Fibroblast of peridontal ligament (primary cell): ENCODE results near the gene LYL1.
A peak's percentile ranks its signal among the peaks of the same experiment; 100 is the strongest.

Source experiments
- DNase-seq: peaks from one replicate; pipeline ENCODE4 v3.0.0-alpha.2; 2010; ENCODE audit errors: extremely low read depth

Gene LYL1

DNA sequence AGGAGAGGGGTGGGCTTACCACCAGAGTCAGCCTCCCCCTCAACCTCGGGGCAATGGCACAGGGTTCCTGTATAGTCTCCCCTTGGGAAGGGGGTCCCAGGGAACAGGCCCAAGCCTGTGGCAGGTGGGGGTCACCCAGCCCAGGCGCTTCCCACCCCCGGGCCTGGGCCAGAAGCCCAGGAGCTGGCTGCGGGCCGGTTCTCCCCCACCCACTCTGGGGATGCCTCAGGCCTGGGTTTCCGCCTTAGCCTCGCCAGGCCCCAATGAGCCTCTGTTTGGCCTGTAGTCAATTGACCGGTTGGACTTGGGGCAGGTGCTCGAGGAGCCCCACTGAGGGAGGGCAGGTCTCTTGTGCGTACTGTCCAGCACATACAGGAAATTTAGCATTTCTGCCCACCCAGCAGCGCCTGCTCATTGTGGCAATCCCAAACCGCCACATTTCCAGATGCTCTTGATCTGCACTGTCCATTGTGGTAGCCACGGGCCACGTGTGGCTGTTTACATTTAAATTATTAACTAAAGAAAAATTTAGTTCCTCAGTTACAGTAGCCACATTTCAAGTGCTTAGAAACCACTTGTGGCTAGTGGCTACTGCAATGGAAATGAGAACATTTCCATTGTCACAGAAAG, 9.9 kb downstream of the LYL1 start:
- DNase-seq: no peak

DNA sequence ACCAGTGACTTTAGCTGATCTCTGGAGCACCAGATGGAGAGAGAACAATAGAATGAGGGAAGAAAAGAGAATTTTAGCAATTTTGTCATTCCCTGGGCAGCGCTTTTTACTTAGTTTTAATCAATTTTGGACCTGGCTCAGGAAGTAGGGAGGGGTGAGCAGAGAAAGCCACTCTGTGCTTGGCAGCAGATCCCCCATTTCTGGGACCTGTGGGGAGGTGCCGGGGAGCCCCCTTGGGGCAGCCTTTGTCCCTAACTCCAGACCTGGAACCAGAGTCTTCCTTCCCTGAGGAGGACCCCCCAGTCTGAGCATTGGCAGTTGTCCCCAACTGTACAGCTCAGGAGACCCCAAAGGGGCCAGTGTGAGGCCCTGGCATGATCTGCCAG, 10.5 kb downstream of the LYL1 start:
- DNase-seq: no peak

DNA sequence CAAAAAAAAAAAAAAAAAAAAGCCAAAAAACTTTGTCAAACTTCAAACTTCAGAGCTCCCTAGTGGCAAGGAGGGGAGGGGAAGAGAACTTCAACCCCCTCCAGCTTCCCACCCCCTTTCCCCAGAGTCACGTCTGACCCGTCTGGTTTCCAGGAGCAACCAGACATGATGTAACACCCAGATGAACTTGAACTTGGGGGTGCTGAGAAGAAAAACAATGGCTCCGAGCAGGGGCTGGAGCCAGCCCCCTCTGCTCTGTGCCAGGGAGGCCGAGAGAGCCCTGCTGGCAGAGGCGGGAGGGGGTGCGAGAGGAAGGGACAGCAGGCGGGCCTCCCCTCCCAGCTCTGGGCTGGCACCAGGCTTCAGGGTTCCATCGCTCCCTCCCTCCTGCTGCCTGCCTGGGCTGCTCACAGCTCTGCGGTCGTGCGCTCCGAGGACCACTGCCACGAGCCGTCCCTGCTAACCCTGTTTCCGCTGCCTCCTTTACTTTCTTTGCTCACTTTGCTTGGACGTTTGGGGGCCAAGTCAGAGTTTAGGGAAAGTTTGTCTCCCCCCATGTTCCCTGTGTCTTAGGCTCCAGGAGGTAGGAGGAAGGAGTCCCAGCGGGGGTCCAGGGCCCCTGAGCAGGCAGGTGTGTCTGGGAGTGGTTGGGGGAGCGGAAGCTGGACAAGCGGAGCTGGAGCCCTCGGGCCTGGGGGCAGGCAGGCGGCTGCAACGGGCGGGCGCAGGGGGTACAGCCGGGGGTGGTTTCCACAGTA, 11.1 kb downstream of the LYL1 start:
- peak; percentile 86 for DNase-seq

DNA sequence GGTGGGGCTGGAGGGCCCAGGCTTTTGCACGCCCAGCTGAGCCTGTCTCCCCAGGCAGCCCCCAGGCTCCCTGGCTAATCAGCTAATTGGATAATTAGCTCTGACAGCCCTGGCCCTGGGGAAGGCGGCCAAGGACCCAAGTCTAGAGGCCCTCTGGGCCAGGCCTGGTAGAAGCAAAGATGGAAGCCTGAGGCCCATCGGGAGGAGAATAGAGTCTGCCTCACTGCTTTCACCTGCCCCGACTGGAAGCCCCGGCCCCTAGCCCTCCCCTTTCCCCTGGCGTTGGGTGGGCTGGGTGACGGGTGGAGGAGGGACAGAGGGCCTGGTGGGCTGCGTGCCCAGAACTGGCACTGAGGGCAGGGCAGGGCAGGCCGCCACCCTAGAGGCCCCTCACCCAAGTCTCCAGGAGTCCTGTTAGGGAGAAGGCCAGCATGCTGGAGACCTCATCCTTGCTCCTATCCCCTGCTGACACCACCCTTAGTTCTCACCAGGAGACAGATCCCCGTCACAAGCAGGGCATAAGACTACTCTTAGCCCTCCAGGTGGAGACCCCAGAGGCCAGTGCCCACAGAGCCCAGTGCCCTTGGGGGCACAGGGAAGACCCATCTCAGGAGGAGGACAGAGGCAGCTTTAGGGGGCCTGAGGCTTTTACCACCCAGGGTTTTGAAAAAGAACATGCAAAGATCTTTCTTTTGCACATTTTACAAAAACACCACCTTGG, 12.0 kb downstream of the LYL1 start:
- DNase-seq: no peak

DNA sequence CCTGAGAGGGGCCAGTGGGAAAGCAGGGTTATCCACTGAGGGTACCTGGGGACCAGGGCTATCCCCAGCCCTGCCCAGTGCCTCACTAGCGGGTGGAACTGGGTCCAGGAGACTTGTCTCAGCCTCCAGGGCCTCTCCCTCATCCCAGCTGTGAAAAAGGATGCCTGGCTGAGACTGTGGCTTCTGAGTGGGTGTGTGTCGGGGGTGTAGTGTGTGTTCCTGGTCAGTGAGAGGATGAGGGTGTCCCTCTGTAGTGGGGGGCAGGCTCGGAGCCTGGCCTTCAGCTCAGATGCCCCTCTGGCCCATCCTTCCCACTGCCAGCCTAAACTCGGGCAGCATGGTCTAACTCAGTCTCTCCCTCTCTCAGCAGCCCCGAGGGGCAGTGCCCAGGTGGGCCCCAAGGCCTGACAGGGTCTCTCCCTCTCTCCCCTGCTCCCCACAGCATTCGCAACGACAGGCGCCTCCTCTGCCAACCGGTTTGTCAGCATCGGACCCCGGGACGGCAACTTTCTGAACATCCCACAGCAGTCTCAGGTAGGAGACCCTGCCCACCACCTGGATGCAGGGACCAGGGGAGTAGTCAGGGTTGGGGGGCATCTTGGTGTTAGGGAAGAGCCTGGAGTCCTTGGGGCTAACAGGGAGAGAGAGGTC, 12.7 kb downstream of the LYL1 start:
- no peak for DNase-seq

DNA sequence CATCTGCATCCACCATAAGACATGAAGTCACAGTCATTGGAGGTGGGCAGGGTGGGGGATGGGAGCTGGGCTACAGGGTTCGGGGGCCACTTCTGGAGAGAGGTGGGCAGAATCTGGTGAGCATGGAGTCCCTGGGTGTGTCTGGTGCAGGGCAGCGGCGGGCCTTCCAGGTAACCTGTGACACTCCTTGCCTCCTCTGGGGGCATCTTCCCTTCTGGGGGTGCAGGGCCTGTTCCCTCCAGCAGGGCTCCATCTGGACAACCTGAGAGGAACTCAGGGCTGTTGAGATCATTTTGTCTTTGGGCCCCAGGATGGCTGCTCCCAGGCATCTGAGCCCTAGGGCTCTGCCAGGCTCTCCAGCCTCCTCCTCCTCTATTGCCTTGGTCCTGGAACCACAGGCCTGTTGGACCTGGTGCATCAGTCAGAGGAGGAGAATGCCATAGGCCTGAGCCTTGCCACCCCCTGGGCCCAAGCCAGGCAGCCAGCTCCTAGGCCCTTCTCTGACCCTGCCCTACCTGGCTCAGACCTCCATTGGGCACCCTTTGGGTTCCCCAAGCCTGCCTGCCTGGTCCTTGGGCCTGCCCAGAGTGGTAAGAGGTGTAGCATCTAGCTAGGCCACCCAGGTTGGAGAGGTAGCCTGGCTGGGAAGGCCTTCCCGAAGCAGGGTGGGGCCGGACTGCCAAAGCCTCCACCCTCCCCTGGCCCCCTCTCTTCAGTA, 13.4 kb downstream of the LYL1 start:
- no peak for DNase-seq

DNA sequence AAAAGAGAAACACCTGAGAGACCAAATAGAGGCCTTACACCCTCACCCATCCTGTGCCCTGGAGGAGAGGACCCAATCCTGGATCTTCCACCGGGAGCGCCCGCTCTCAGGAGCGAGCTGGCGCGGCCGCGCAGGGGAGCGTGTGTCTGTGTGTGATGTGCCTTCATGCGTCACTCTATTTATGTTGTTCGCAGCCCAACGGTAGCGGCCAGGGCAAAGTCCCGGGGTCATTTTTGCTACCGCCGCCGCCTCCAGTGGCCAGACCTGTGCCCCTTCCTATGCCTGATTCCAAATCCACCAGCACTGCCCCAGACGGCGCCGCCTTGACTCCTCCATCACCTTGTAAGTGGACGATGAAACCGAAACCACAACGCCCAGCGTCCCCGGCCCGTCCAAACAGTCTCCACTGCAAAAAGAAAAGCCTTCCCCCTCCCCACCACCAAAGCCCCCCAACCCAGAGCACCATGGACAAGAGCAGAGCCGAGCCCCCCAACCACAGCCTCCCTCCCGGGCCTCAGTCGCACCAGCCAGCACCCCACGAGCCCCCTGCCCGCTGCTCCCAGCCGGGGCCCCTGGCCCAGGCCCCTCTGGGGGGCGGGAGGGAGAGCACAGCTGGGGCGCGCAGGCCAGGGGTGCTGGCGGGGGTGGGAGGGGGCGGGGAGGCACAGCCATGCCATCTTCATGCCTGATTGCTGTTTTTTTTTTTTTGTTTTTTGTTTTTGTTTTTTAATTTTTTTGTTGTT, 14.7 kb downstream of the LYL1 start:
- no peak for DNase-seq

DNA sequence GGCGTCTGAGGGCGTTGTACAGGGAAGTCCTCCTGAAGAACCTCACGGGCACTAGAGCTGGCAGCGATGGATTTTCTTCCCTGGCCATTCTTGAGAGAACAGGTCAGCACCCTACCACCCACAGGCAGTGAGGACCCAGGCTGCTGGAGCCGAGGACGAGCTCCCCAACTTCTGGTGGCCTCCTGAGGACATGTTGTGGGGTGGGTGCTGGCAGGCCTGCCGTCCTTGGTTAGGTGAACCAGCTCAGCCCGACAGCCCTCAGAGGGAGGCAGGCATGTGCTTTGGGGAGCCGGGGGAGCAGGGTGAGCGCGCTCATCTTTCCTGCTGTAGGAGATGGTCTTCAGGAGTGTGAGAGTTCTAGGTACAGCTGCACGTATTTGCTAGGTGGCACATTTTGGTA, 15.4 kb downstream of the LYL1 start:
- no peak for DNase-seq

DNA sequence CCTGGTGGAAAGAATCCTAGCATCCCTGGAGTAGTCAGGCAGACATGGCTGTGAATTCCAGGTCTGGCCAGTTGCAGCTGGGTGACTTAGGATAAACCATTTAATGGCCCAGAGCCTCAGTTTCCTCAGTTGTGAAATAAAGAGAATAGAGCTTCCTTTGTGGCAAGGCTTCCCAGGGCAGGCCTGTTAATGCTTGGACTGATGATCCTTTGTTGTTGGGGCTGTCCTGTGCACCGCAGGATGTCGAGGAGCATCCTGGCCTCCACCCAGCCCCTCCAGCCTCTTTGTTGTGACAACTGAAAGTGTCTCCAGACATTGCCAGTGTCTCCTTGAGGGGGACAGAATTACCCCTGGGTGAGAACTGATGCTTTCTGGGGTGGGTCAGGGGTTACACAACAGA, 16.3 kb downstream of the LYL1 start:
- DNase-seq: no peak

DNA sequence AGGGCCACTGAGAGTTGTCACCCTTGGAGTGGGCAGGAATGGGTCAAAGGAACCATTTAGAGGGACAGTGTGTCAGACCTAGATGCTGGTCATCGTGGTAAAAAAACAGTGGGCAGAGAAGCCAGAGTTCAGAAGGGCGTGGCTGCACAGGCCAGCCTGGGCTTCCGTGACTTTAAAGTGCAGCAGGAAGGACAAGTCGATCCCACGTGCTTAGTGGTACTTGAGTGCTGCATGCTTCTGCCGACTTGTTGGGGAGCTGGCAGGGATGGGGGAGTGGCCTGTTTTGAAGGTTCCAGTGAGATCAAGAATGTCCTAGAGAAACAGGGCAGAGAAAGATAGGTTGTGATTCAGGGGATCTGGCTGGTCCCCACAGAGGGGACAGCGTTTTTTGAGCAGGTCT, 17.0 kb downstream of the LYL1 start:
- DNase-seq: no peak

DNA sequence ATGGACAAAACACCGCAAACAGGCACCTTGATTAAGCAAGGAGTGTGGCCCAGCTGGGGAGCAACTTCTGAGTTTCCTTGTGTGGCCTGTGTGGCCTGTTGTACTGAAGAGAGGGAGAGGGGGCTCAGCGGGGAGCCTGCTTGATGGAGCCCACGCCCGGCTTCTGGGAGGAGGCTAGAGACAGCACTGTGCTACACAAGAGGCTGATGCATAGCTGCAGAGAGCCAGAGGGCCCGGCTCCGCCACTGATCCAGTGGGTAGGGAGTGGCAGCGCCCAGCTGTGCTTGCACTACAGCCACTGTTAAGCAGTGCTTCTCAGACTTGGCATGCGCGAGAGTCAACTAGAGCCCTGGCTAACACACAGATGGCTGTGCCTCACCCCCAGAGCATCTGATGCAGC, 19.0 kb downstream of the LYL1 start:
- DNase-seq: no peak

DNA sequence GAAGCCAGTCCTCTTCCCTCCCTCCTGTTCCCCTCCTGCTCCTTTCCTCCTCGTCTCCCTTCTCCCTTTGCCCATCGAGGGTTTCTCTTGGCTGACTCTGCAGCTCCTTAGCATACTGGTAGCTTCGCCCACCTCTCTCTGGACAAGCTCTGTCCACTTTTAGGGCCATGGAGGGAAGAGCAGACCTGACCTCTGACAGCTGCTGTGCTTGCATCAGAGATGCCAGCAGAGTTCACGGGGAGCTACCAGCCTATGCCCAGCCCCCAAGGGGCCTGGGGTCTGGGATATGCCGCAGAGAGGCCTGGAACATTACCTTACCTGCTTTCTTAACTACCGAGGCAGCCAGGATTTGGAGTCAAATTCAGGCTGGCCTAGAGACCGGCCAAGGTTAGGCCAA, 19.7 kb downstream of the LYL1 start:
- no peak for DNase-seq

DNA sequence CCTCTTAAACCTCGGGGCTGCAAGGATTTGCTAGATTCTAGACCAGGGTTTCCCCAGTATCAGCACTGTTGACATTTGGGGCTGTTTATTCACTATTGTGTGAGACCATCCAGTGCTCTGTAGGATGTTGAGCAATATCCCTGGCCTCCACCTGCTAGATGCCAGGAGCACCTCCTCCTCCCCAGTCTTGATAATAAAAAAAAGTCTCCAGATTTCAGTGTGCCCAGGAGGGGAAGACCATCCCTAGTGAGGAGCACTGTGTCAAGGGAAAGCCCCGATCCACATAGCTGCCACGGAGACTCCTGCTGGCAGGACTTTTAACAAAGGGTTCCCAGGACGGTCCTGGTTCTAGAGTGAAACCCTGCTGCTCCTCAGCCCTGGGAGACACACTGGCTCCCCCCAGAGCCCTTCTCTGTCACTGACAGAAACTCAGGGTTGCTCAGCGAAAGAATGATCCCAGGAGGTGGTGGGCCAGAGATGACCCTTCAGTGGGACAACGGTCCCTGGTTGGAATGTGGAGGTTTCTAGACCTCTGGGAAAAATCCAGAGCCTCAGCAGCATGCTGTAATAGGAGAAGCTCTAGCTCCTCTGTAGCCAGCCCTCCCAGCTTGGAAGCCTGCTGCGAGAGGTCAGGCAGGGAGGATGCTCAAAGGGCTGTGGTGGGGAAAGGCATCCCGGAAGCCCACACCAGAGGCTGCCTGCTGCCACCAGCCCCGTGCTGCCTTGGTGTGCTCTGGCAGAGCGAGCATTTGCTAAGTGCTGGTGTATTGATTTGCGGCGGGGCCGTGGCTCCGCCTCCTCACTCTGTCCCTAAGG, 20.3 kb downstream of the LYL1 start:
- peak; percentile 72 for DNase-seq

DNA sequence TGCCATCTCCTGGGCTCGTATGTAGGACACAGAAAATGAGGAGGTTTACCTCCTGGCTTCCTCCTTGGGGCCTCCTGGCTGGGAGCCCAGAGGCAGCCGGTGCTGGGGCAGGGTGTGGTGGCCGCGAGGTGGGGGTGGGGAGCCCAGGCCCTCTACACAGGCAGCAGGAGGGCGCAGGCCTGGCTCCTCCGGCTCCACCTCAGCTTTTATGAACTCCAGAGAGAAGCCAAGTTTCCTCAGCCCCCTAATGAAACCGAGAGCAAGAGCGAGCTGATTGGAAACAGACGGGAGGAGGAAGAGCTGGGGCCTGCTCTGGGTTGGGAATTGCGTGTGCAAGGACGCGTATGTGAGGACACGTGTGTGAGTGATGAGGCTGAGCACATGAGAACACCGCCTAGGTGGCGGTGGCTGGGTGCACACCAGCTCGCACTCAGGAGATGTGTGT, 23.1 kb downstream of the LYL1 start:
- peak; percentile 57 for DNase-seq

DNA sequence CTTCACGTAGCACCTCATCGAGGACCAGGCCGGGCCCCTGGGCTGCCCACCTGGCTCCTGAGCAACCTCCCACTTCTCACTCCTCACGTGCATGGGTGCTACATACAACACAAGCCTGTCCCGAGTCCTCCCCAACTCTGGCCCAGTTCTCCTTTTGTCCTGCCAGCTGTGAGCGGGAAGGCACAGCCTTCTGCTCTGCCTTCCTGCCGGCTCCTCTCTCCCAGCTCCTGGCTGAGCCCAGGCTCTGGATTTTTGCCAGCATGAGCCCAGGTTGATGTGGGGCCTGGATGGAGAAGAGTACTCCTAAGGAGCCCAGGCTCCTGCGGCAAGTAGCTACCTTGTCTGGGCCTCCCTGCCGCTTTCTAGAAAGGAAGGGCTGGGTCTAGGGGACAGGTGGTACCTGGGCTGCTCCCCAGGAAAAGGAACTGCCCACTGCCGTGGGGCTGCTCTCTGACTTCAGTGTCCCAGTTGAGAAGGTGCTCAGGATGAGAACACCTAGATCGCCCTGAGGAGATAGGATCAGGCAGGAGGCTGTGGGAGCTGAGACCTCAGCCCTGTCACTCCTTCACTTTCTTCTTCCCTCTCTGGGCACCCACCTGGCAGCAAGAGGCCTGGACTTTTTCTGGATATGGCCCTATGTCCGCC, 23.6 kb downstream of the LYL1 start:
- DNase-seq: no peak

DNA sequence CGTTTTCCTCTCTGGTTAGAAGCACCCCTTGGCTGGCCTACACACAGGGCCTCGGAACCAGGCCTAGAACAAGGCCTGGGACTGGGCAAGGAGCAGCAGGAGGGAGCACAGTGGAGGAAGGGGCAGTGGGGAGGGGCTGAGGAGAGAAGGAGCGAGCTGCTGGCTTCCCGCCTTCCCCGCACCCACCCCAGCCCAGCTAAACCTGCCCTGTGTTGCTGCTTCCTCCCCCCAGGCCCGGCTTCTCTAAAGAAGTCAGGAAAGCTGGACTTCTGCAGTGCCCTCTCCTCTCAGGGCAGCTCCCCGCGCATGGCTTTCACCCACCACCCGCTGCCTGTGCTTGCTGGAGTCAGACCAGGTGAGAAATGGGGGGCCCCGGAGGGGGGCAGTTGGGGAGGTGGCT, 24.3 kb downstream of the LYL1 start:
- DNase-seq: no peak

DNA sequence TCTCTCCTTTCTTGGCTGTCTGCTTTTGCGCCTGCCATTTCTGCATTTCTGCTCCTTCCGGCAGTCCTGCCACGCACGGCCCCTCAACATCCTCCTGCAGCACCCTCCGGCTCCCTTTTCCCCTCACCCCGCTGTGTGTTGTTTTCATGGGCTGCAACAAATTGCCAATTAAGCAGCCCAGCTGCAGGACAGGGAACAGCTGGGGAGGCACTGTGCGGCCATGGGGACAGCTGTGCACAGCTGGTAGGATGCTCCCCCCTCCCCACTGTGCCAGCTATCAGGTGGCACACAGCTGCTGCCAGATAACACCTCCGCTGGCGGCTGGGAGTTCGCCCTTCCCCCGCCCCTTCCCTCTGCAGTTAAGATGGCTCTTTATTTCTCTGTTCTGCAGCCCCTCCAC, 25.4 kb downstream of the LYL1 start:
- DNase-seq: no peak

DNA sequence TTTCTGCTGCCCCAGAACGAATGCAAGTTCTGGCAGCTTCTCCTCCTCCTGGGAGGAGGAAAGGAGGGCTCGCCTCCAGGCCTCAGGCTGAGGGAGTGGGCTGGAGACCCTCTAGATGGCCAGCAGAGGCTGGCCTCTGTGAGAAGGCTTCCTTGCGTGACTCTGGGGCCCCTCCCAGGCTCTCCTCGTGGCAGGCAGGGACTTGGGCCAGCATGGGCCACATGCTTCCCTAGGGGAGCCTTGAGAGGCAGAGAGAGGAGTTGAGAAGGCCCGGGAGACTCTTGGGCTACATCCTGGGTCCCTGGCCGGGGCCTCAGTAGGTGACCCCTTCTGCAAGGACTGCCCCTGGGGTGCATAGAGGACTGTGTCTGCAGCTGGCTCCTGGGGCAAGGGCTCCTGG, 25.9 kb downstream of the LYL1 start:
- no peak for DNase-seq

DNA sequence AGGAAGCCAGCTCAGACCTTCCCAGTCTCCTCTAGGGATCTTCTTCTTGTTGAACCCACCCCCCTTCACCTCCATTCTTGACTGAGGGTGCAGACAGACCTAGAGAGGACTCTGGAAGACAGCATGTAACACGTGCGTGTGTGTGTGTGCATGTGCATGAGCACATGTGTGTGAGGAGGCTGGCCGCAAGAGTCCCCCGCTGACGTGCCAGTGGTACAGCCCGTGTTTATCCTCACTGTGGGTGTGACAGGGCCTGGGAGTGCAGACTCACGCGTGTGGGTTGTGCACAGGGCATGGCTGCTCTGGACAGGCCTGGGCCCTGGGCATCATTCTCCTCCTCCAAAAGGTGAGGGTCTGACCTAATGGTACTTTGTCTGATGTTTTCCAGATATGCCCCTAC, 26.3 kb downstream of the LYL1 start:
- no peak for DNase-seq

DNA sequence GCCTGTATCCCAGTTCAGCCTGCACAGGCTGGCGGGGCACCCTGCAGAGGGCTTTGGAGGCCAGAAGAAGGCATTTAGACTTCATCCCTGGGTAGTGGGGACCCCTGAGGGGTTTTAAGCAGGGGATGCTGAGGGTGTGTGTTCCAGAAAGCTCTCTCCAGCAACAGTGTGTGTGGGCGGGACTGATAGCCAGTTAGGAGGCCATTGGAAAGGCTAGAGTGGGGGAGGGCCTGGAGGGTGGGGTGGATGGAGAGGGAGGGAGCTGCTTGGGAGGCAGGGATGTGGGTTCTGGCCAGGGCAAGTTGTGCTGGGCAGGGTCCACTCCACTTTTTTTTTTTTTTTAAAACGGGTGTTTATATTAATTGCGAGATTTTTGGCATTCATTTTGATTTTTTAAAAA, 28.3 kb downstream of the LYL1 start:
- no peak for DNase-seq
